IMR-90 (cell line): ENCODE data around the gene DNM3.

Experiments used
- CEBPB ChIP-seq: IDR thresholded peaks from 2 replicates; pipeline ENCODE4 v1.6.1; 2012; ENCODE audit warnings: low read depth, low read length, improper control_type of control experiment
- CHD1 ChIP-seq: IDR thresholded peaks from 2 replicates; pipeline ENCODE4 v1.6.1; 2012; ENCODE audit warnings: low read depth, low read length, improper control_type of control experiment
- CTCF ChIP-seq: conservative IDR thresholded peaks from 2 replicates; pipeline ENCODE4 v1.5.1; 2012; ENCODE audit warnings: mild to moderate bottlenecking, low read depth, low read length, improper control_type of control experiment
- FOS ChIP-seq: fragments of 150-350 bp; IDR thresholded peaks from 2 replicates; pipeline ENCODE4 v1.6.1; 2016; ENCODE audit warnings: low read depth, low read length
- MAFK ChIP-seq: IDR thresholded peaks from 2 replicates; pipeline ENCODE4 v1.6.1; 2012; ENCODE audit warnings: low read depth, low read length, improper control_type of control experiment
- POLR2A ChIP-seq: IDR thresholded peaks from 2 replicates; pipeline ENCODE4 v1.6.1; 2012; ENCODE audit warnings: mild to moderate bottlenecking, low read depth, low read length
- RFX5 ChIP-seq: IDR thresholded peaks from 2 replicates; pipeline ENCODE4 v1.8.0; 2012; ENCODE audit warnings: low read depth, mild to moderate bottlenecking, low read length, moderate library complexity

- TF ChIP-seq CTCF (no peak), POLR2A (no peak), FOS (no peak), RFX5 (no peak), CEBPB (no peak), MAFK (no peak), CHD1 (no peak)
Measured at GRCh38 chr1:172107316-172107975, 266.1 kb downstream of the DNM3 start.
